ENCODE results near the gene G6PC2. TPM values are rescaled to one million over a fixed set of nuclear protein-coding genes. Genes with fewer than 3 reads are reported as not detected.
"Not testable (repeated sequence)": the region's sequence is repeated elsewhere in the genome, so short reads cannot be mapped to it uniquely, and the experiment has no call there.

G6PC2 gene
- total and polyA plus RNA-seq, 5 experiments from 2014 or later, result not detected

GRCh38 chr2:168912901-168913369, 11.8 kb downstream of the G6PC2 start:
- Mint-ChIP-seq H3K36me3 (peaks cover 0 to 3% (median 0%) of the 10 kb centered on the region in 3 donors), H3K27ac (no peak overlapping the region), H3K9me3 (peaks cover 0 to 12% (median 6%) of the 10 kb centered on the region in 9 donors), H3K4me1 (peaks cover 3 to 12% (median 5%) of the 10 kb centered on the region in 4 donors), H3K4me3 (peak overlapping the region in 9 of 10 donors; percentile 3 to 58 (median 39)), H3K27me3 (peaks cover 13 to 34% (median 20%) of the 10 kb centered on the region in 5 donors)
- DNase-seq, result no peak
- ATAC-seq, result peak in 1 of 2 donors; percentile 39
- POLR2A ChIA-PET, result no interaction called here

GRCh38 chr2:168913495-168913894, 12.4 kb downstream of the G6PC2 start:
- ATAC-seq, result no peak
- Mint-ChIP-seq H3K36me3 (peaks cover 0 to 3% (median 0%) of the 10 kb centered on the region in 3 donors), H3K9me3 (peaks cover 0 to 12% (median 6%) of the 10 kb centered on the region in 9 donors), H3K27ac (no peak overlapping the region), H3K4me3 (peak overlapping the region in 3 of 10 donors; percentile 19 to 46 (median 43)), H3K27me3 (peaks cover 13 to 34% (median 20%) of the 10 kb centered on the region in 5 donors), H3K4me1 (peaks cover 3 to 12% (median 5%) of the 10 kb centered on the region in 4 donors)
- POLR2A ChIA-PET, result no interaction called here
- no peak for DNase-seq

- DNase-seq (no peak), ATAC-seq (no peak)
- Mint-ChIP-seq H3K36me3 (peaks cover 0 to 3% (median 0%) of the 10 kb centered on the region in 3 donors), H3K9me3 (peaks cover 0 to 12% (median 6%) of the 10 kb centered on the region in 9 donors), H3K27ac (no peak overlapping the region), H3K4me3 (no peak overlapping the region), H3K27me3 (peaks cover 9 to 28% (median 21%) of the 10 kb centered on the region in 5 donors), H3K4me1 (peaks cover 3 to 12% (median 6%) of the 10 kb centered on the region in 4 donors)
- POLR2A ChIA-PET, result no interaction called here
These were observed 14.6 kb downstream of the G6PC2 start for GRCh38 chr2:168915441-168916330.

- no peak overlapping the region for H3K4me3 Mint-ChIP-seq
- peaks cover 8 to 28% (median 21%) of the 10 kb centered on the region in 5 donors for H3K27me3 Mint-ChIP-seq
- H3K27ac Mint-ChIP-seq, result no peak overlapping the region
These were observed 15.2 kb downstream of the G6PC2 start for GRCh38 chr2:168916331-168916675.

GRCh38 chr2:168920504-168921157, 19.5 kb downstream of the G6PC2 start:
- ATAC-seq, result no peak
- Mint-ChIP-seq H3K36me3 (no peaks in the 10 kb centered on the region), H3K4me1 (peaks cover 0 to 3% (median under 1%) of the 10 kb centered on the region in 4 donors), H3K9me3 (peaks cover 0 to 8% (median 3%) of the 10 kb centered on the region in 9 donors), H3K27me3 (peaks cover 13 to 22% (median 17%) of the 10 kb centered on the region in 5 donors), H3K27ac (no peak overlapping the region), H3K4me3 (no peak overlapping the region)
- peak in 4 of 10 donors; percentile 7 to 47 (median 42) for DNase-seq
- POLR2A ChIA-PET, result no interaction called here

More at GRCh38 chr2:168916331-168916675, 15.2 kb downstream of the G6PC2 start:
- no peak for ATAC-seq
- no peak for DNase-seq
- POLR2A ChIA-PET, result no interaction called here
- Mint-ChIP-seq H3K4me1 (peaks cover 3 to 12% (median 6%) of the 10 kb centered on the region in 4 donors), H3K36me3 (peaks cover 0 to 3% (median 0%) of the 10 kb centered on the region in 3 donors), H3K9me3 (peaks cover 0 to 12% (median 6%) of the 10 kb centered on the region in 9 donors)

GRCh38 chr2:168926621-168927386, 25.7 kb downstream of the G6PC2 start:
- no peaks in the 10 kb centered on the region for H3K36me3 Mint-ChIP-seq
- POLR2A ChIA-PET, result no interaction called here

GRCh38 chr2:168928113-168928831, 27.2 kb downstream of the G6PC2 start:
- Mint-ChIP-seq H3K4me3 (no peak overlapping the region), H3K27ac (no peak overlapping the region), H3K9me3 (peaks cover 0 to 2% (median 0%) of the 10 kb centered on the region in 9 donors), H3K4me1 (peaks cover 0 to 4% (median 1%) of the 10 kb centered on the region in 4 donors), H3K36me3 (no peaks in the 10 kb centered on the region), H3K27me3 (peaks cover 13 to 23% (median 15%) of the 10 kb centered on the region in 5 donors)
- DNase-seq (no peak), ATAC-seq (no peak)
- POLR2A ChIA-PET, result no interaction called here

More at GRCh38 chr2:168926621-168927386, 25.7 kb downstream of the G6PC2 start:
- no peak for DNase-seq
- Mint-ChIP-seq H3K4me1 (peaks cover 0 to 4% (median 0%) of the 10 kb centered on the region in 4 donors), H3K4me3 (no peak overlapping the region), H3K27me3 (peaks cover 19 to 27% (median 21%) of the 10 kb centered on the region in 5 donors), H3K27ac (peak overlapping the region in 1 of 10 donors; percentile 9), H3K9me3 (no peaks in the 10 kb centered on the region)
- ATAC-seq, result no peak

GRCh38 chr2:168929031-168929430, 27.9 kb downstream of the G6PC2 start:
- H3K9me3 Mint-ChIP-seq, result peaks cover 0 to 2% (median 0%) of the 10 kb centered on the region in 9 donors
- POLR2A ChIA-PET, result no interaction called here
- peaks cover 8 to 20% (median 10%) of the 10 kb centered on the region in 5 donors for H3K27me3 Mint-ChIP-seq

GRCh38 chr2:168930242-168930641, 29.2 kb downstream of the G6PC2 start:
- H3K36me3 Mint-ChIP-seq, result no peaks in the 10 kb centered on the region

More at GRCh38 chr2:168929031-168929430, 27.9 kb downstream of the G6PC2 start:
- Mint-ChIP-seq H3K27ac (no peak overlapping the region), H3K4me1 (peaks cover 0 to 4% (median 1%) of the 10 kb centered on the region in 4 donors), H3K4me3 (no peak overlapping the region), H3K36me3 (no peaks in the 10 kb centered on the region)
- no peak for DNase-seq
- ATAC-seq, result no peak

GRCh38 chr2:168932174-168932573, 31.1 kb downstream of the G6PC2 start:
- peaks cover 4 to 27% (median 11%) of the 10 kb centered on the region in 5 donors for H3K27me3 Mint-ChIP-seq
- DNase-seq, H3K4me3 Mint-ChIP-seq, POLR2A ChIA-PET, H3K36me3 Mint-ChIP-seq, H3K4me1 Mint-ChIP-seq, H3K9me3 Mint-ChIP-seq, H3K27ac Mint-ChIP-seq, ATAC-seq: not testable (repeated sequence)

More at GRCh38 chr2:168930242-168930641, 29.2 kb downstream of the G6PC2 start:
- Mint-ChIP-seq H3K4me3 (no peak overlapping the region), H3K27ac (no peak overlapping the region), H3K27me3 (peaks cover 8 to 24% (median 15%) of the 10 kb centered on the region in 5 donors), H3K9me3 (peaks cover 0 to 2% (median 0%) of the 10 kb centered on the region in 9 donors), H3K4me1 (peaks cover 0 to 4% (median 1%) of the 10 kb centered on the region in 4 donors)
- ATAC-seq, result no peak
- DNase-seq, result no peak
- POLR2A ChIA-PET, result no interaction called here

- H3K4me1 Mint-ChIP-seq, result peaks cover 0 to 3% (median 0%) of the 10 kb centered on the region in 4 donors
- POLR2A ChIA-PET, result no interaction called here
- no peak overlapping the region for H3K4me3 Mint-ChIP-seq
- no peak overlapping the region for H3K27ac Mint-ChIP-seq
- H3K9me3 Mint-ChIP-seq, result peaks cover 0 to 2% (median 0%) of the 10 kb centered on the region in 9 donors
- DNase-seq (no peak), ATAC-seq (no peak)
- H3K27me3 Mint-ChIP-seq, result peaks cover 2 to 27% (median 8%) of the 10 kb centered on the region in 5 donors
- H3K36me3 Mint-ChIP-seq, result no peaks in the 10 kb centered on the region
These were observed 33.7 kb downstream of the G6PC2 start for GRCh38 chr2:168934826-168935225.
